HepG2 (cell line): Measurements from ENCODE around the gene CTDP1. TPM values are rescaled to one million over a fixed set of nuclear protein-coding genes. Genes with fewer than 3 reads are reported as not detected.

Source experiments
- CBFB ChIP-seq: sonication (generic); formaldehyde crosslinking; IDR thresholded peaks from 2 replicates; pipeline ENCODE4 v1.4.0; 2020; ENCODE audit warnings: missing genetic modification reagents
- GLI4 ChIP-seq: sonication (generic); formaldehyde crosslinking; IDR thresholded peaks from 2 replicates; pipeline ENCODE4 v1.5.1; 2020; ENCODE audit warnings: missing genetic modification reagents, mild to moderate bottlenecking, moderate library complexity, borderline replicate concordance
- HOXA7 ChIP-seq: sonication (generic); formaldehyde crosslinking; IDR thresholded peaks from 2 replicates; pipeline ENCODE4 v1.8.1; 2022; ENCODE audit warnings: mild to moderate bottlenecking, missing genetic modification reagents, moderate library complexity
- IKZF1 ChIP-seq: fragments of 450-650 bp; IDR thresholded peaks from 2 replicates; pipeline ENCODE4 v1.7.1; 2016
- JUN ChIP-seq: sonication (generic); formaldehyde crosslinking; IDR thresholded peaks from 2 replicates; pipeline ENCODE4 v1.4.0; 2020; ENCODE audit warnings: mild to moderate bottlenecking, missing genetic modification reagents
- MED8 ChIP-seq: sonication (generic); formaldehyde crosslinking; IDR thresholded peaks from 2 replicates; pipeline ENCODE4 v1.8.1; 2023; ENCODE audit warnings: mild to moderate bottlenecking, missing genetic modification reagents; ENCODE audit not compliant: insufficient replicate concordance
- POLR2AphosphoS2 ChIP-seq: IDR thresholded peaks from 2 replicates; pipeline ENCODE4 v1.6.1; 2011; ENCODE audit warnings: low read depth, low read length, improper control_type of control experiment
- PPARG ChIP-seq: conservative IDR thresholded peaks from 2 replicates; pipeline ENCODE4 v1.6.1; 2016; ENCODE audit warnings: missing biosample characterization, missing genetic modification reagents
- RBFOX2 ChIP-seq: fragments of 200-400 bp; formaldehyde crosslinking; IDR thresholded peaks from 2 replicates; pipeline ENCODE4 v1.6.1; 2017; ENCODE audit warnings: low read depth, mild to moderate bottlenecking, low read length
- SAP130 ChIP-seq: IDR thresholded peaks from 2 replicates; pipeline ENCODE4 v1.6.1; 2016; ENCODE audit warnings: low read depth
- ZFP37 ChIP-seq: sonication (generic); formaldehyde crosslinking; IDR thresholded peaks from 2 replicates; pipeline ENCODE4 v1.4.0; 2020; ENCODE audit warnings: missing genetic modification reagents, borderline replicate concordance
- ZNF382 ChIP-seq: sonication (generic); formaldehyde crosslinking; IDR thresholded peaks from 2 replicates; pipeline ENCODE4 v1.5.0; 2020; ENCODE audit warnings: missing genetic modification reagents, mild to moderate bottlenecking, borderline replicate concordance
- ZNF496 ChIP-seq: sonication (generic); formaldehyde crosslinking; IDR thresholded peaks from 2 replicates; pipeline ENCODE4 v1.8.1; 2023; ENCODE audit warnings: mild to moderate bottlenecking, moderate library complexity, missing genetic modification reagents; ENCODE audit not compliant: insufficient replicate concordance
- ZNF543 ChIP-seq: sonication (generic); formaldehyde crosslinking; IDR thresholded peaks from 2 replicates; pipeline ENCODE4 v1.4.0; 2020; ENCODE audit warnings: mild to moderate bottlenecking, missing genetic modification reagents
- ZNF660 ChIP-seq: sonication (generic); formaldehyde crosslinking; IDR thresholded peaks from 2 replicates; pipeline ENCODE4 v1.5.1; 2020; ENCODE audit warnings: mild to moderate bottlenecking, low read depth, missing genetic modification reagents, borderline replicate concordance
- polyA plus RNA-seq, 8 experiments: library from polyadenylated mRNA; depleted of rRNA in 3 of 8; stranded (reverse) in 7 of 8; unstranded in 1 of 8; fragments of >200 nt; fragmentation: Illumina TruSeq in 4 of 8; extraction: Trizol in 4 of 8; gene quantifications; 2 replicates each; pipeline versions ENCODE4 v1.2.1 to v1.2.3, GENCODE V29; 2011 to 2016; ENCODE audit warnings: low read depth in 4 of 8, missing spikeins in 1 of 8, mixed read lengths in 1 of 8; ENCODE audit not compliant: insufficient read depth in 1 of 8
- total RNA-seq, 5 experiments: library from RNA; depleted of rRNA; stranded (reverse); fragments of >200 nt; fragmentation: Illumina TruSeq; extraction: Trizol; gene quantifications; 2 replicates each; pipeline ENCODE4 v1.2.3, GENCODE V29; 2016; ENCODE audit warnings: low read depth in 1 of 5
- TF ChIP-seq, protein P1 (sequence below): IDR thresholded peaks from 2 replicates; pipeline ENCODE4 v1.6.1; 2016
- TF ChIP-seq, protein P2 (sequence below): sonication (generic); formaldehyde crosslinking; IDR thresholded peaks from 2 replicates; pipeline ENCODE4 v1.4.0; 2020; ENCODE audit warnings: mild to moderate bottlenecking, missing genetic modification reagents
- TF ChIP-seq, protein P3 (sequence below): sonication (generic); formaldehyde crosslinking; IDR thresholded peaks from 2 replicates; pipeline ENCODE4 v1.5.1; 2020; ENCODE audit warnings: missing genetic modification reagents, mild to moderate bottlenecking, borderline replicate concordance
- TF ChIP-seq, protein P4 (sequence below): sonication (generic); formaldehyde crosslinking; IDR thresholded peaks from 2 replicates; pipeline ENCODE4 v1.4.0; 2020; ENCODE audit warnings: missing genetic modification reagents, borderline replicate concordance

Gene CTDP1
- total and polyA plus RNA-seq, 2 of the 13 experiments (the other 11 are each of a cell fraction or from before 2014, with no cell fraction given) = 6.9 to 11.0 TPM

DNA sequence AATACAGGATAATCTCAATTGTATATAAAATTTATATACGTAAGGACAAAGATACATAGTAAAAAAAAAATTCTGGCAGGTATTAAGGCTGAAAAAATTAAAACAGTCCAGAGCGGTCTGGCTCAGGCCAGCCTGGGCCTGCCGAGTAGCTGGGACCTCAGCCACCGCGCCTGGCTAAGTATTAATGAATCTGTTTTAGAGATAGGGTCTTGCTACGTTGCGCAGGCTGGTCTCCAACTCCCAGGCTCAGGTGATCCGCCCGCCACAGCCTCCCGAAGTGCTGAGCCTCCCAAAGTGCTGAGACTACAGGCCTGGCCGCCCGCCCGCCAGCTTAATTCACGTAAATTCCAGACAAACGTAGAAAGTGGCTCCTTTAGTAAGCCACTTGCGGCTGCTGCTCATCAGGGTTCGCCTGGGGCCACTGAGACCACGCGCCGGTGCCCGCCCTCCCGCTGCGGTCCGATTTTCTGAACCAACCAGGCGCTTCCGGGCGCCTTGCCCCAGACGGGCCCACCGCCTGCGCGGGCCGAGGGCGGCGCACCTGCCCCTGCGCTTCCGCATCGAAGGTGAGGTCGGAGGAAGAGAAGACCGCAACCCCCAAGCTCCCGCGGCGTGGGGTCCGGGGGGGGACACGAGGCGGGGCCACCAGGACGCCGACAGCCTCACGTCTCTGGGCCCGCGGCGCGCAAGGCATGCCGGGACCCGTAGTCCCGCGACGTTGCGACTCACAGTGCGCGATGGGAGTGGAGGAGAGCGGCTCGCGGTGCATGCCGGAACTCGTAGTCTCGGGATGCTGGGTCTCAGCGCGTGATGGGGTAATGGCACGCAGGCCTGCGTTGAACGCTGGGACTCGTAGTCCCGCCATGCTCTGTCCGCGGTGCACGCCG is 695 bp upstream of the CTDP1 start (continued):
- TF ChIP-seq IKZF1 (no peak), PPARG (CRISPR knock-in tag) (peak; percentile 61), ZNF382 (CRISPR knock-in tag) (no peak), ZNF543 (CRISPR knock-in tag) (peak; percentile 96), ZNF660 (CRISPR knock-in tag) (no peak), SAP130 (CRISPR knock-in tag) (peak; percentile 84; the same call in 1 of the 2 replicates), ZNF496 (no peak), HOXA7 (no peak), RBFOX2 (peak; percentile 89), JUN (peak; percentile 49; the same call in 1 of the 2 replicates), CBFB (CRISPR knock-in tag) (peak; percentile 89), POLR2AphosphoS2 (no peak), MED8 (CRISPR knock-in tag) (peak; percentile 73), GLI4 (CRISPR knock-in tag) (peak; percentile 78; the same call in 1 of the 2 replicates), ZFP37 (CRISPR knock-in tag) (no peak)
- TF ChIP-seq, protein P1, sequence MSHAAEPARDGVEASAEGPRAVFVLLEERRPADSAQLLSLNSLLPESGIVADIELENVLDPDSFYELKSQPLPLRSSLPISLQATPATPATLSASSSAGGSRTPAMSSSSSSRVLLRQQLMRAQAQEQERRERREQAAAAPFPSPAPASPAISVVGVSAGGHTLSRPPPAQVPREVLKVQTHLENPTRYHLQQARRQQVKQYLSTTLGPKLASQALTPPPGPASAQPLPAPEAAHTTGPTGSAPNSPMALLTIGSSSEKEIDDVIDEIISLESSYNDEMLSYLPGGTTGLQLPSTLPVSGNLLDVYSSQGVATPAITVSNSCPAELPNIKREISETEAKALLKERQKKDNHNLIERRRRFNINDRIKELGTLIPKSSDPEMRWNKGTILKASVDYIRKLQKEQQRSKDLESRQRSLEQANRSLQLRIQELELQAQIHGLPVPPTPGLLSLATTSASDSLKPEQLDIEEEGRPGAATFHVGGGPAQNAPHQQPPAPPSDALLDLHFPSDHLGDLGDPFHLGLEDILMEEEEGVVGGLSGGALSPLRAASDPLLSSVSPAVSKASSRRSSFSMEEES (CRISPR knock-in tag) = peak; percentile 87; the same call in 1 of the 2 replicates
- TF ChIP-seq, protein P2, sequence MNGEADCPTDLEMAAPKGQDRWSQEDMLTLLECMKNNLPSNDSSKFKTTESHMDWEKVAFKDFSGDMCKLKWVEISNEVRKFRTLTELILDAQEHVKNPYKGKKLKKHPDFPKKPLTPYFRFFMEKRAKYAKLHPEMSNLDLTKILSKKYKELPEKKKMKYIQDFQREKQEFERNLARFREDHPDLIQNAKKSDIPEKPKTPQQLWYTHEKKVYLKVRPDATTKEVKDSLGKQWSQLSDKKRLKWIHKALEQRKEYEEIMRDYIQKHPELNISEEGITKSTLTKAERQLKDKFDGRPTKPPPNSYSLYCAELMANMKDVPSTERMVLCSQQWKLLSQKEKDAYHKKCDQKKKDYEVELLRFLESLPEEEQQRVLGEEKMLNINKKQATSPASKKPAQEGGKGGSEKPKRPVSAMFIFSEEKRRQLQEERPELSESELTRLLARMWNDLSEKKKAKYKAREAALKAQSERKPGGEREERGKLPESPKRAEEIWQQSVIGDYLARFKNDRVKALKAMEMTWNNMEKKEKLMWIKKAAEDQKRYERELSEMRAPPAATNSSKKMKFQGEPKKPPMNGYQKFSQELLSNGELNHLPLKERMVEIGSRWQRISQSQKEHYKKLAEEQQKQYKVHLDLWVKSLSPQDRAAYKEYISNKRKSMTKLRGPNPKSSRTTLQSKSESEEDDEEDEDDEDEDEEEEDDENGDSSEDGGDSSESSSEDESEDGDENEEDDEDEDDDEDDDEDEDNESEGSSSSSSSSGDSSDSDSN (CRISPR knock-in tag) = peak; percentile 99
- TF ChIP-seq, protein P3, sequence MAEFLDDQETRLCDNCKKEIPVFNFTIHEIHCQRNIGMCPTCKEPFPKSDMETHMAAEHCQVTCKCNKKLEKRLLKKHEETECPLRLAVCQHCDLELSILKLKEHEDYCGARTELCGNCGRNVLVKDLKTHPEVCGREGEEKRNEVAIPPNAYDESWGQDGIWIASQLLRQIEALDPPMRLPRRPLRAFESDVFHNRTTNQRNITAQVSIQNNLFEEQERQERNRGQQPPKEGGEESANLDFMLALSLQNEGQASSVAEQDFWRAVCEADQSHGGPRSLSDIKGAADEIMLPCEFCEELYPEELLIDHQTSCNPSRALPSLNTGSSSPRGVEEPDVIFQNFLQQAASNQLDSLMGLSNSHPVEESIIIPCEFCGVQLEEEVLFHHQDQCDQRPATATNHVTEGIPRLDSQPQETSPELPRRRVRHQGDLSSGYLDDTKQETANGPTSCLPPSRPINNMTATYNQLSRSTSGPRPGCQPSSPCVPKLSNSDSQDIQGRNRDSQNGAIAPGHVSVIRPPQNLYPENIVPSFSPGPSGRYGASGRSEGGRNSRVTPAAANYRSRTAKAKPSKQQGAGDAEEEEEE (CRISPR knock-in tag) = no peak
- TF ChIP-seq, protein P4, sequence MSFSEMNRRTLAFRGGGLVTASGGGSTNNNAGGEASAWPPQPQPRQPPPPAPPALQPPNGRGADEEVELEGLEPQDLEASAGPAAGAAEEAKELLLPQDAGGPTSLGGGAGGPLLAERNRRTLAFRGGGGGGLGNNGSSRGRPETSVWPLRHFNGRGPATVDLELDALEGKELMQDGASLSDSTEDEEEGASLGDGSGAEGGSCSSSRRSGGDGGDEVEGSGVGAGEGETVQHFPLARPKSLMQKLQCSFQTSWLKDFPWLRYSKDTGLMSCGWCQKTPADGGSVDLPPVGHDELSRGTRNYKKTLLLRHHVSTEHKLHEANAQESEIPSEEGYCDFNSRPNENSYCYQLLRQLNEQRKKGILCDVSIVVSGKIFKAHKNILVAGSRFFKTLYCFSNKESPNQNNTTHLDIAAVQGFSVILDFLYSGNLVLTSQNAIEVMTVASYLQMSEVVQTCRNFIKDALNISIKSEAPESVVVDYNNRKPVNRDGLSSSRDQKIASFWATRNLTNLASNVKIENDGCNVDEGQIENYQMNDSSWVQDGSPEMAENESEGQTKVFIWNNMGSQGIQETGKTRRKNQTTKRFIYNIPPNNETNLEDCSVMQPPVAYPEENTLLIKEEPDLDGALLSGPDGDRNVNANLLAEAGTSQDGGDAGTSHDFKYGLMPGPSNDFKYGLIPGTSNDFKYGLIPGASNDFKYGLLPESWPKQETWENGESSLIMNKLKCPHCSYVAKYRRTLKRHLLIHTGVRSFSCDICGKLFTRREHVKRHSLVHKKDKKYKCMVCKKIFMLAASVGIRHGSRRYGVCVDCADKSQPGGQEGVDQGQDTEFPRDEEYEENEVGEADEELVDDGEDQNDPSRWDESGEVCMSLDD (CRISPR knock-in tag) = peak; percentile 64; the same call in 1 of the 2 replicates
